PC-9 (cell line): ENCODE data around the gene KCNA2.

Source experiments
- EZH2 ChIP-seq: fragments of 200-600 bp; sonication (generic); IDR thresholded peaks from 2 replicates; pipeline ENCODE4 v1.8.0; 2017; ENCODE audit warnings: antibody characterized with exemption, low read depth
- TF ChIP-seq, protein P1 (sequence below): fragments of 200-600 bp; sonication (generic); conservative IDR thresholded peaks from 2 replicates; pipeline ENCODE4 v1.6.1; 2017; ENCODE audit warnings: mixed run types, antibody characterized with exemption, mild to moderate bottlenecking, moderate library complexity

- TF ChIP-seq, protein P1, sequence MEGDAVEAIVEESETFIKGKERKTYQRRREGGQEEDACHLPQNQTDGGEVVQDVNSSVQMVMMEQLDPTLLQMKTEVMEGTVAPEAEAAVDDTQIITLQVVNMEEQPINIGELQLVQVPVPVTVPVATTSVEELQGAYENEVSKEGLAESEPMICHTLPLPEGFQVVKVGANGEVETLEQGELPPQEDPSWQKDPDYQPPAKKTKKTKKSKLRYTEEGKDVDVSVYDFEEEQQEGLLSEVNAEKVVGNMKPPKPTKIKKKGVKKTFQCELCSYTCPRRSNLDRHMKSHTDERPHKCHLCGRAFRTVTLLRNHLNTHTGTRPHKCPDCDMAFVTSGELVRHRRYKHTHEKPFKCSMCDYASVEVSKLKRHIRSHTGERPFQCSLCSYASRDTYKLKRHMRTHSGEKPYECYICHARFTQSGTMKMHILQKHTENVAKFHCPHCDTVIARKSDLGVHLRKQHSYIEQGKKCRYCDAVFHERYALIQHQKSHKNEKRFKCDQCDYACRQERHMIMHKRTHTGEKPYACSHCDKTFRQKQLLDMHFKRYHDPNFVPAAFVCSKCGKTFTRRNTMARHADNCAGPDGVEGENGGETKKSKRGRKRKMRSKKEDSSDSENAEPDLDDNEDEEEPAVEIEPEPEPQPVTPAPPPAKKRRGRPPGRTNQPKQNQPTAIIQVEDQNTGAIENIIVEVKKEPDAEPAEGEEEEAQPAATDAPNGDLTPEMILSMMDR = no peak
- TF ChIP-seq EZH2 = no peak
Observed at GRCh38 chr1:110584045-110584444, 22.1 kb downstream of the KCNA2 start.
